ENCODE data around the gene DRD4. TPM values are rescaled to one million over a fixed set of nuclear protein-coding genes. Genes with fewer than 3 reads are reported as not detected.

DRD4 gene
- total and polyA plus RNA-seq, 10 of the 15 experiments (the other 5 are each of a cell fraction or from before 2014, with no cell fraction given) = not detected

GRCh38 chr11:592918-593317 is 44.2 kb upstream of the DRD4 start (continued):
- TF ChIP-seq RAD21 (IDR thresholded peaks at IDR 0.05; ENCODE audit: insufficient read depth, low read depth, low read length) (no peak), RB1 (IDR thresholded peaks at IDR 0.05; ENCODE audit: borderline replicate concordance) (no peak), ZNF217 (IDR thresholded peaks at IDR 0.05) (no peak), PKNOX1 (IDR thresholded peaks at IDR 0.05) (no peak), SMC3 (IDR thresholded peaks at IDR 0.05; ENCODE audit: borderline replicate concordance, low read length) (no peak), TCF7 (IDR thresholded peaks at IDR 0.05; ENCODE audit: borderline replicate concordance) (no peak)

- ChIA-PET SMC1A (ENCODE audit: uncharacterized antibody, unreplicated experiment) (no interaction called here), RAD21 (ENCODE audit: unreplicated experiment) (no interaction called here), CTCF (no interaction called here), POLR2A (no interaction called here)
- no peak overlapping the region for H2AFZ ChIP-seq (ENCODE audit: control insufficient read depth, low read depth, low read length)
- H3K9ac ChIP-seq (ENCODE audit: control insufficient read depth, insufficient read depth, low read length) = no peak overlapping the region
- no peak overlapping the region for H3K27ac ChIP-seq (ENCODE audit: control insufficient read depth, insufficient read depth)
- no peaks in the 10 kb centered on the region for H3K79me2 ChIP-seq (ENCODE audit: control insufficient read depth, insufficient read depth, low read length)
- H3K4me1 ChIP-seq (ENCODE audit: control insufficient read depth, insufficient read depth, low read length) = no peaks in the 10 kb centered on the region
- WGBS (ENCODE audit: insufficient coverage, insufficient replicate concordance, low lambda C conversion rate, missing lambda C conversion rate) = 97% methylated on average over 21 of the region's 21 CpGs
- no peak overlapping the region for H3K4me2 ChIP-seq (ENCODE audit: control insufficient read depth, insufficient read depth)
- no peak overlapping the region for H3K4me3 ChIP-seq
- intact Hi-C loops (cut with micrococcal nuclease; ENCODE audit: unreplicated experiment) (no loop called here), in situ Hi-C loops (cut with MboI) (no loop called here)
- H3K36me3 ChIP-seq (ENCODE audit: control insufficient read depth in 2 of 2, insufficient read depth in 2 of 2, low read length in 1 of 2) = peaks cover 29 to 50% of the 10 kb centered on the region in 2 experiments
- no TSS peak for BruUV-seq (replicated peaks)
- no peaks in the 10 kb centered on the region for H4K20me1 ChIP-seq (ENCODE audit: control insufficient read depth, insufficient read depth)
- DNase-seq (ENCODE audit: low read depth, low spot score) = no peak
- no peak for ATAC-seq
- no peaks in the 10 kb centered on the region for H3K27me3 ChIP-seq (replicated peaks in 1 of 2; ENCODE audit: control insufficient read depth in 2 of 2, insufficient read depth in 2 of 2, low read length in 1 of 2)
- no peak for FAIRE-seq
- H3K9me3 ChIP-seq (replicated peaks; ENCODE audit: control insufficient read depth, insufficient read depth, low read length) = no peaks in the 10 kb centered on the region
- TF ChIP-seq STAT1 (conservative IDR thresholded peaks at IDR 0.05) (no peak), SREBF2 (IDR thresholded peaks at IDR 0.05; ENCODE audit: low read length) (no peak), ZBTB11 (CRISPR knock-in tag; IDR thresholded peaks at IDR 0.05) (no peak), ZBTB40 (IDR thresholded peaks at IDR 0.05; ENCODE audit: borderline replicate concordance) (no peak), BMI1 (IDR thresholded peaks at IDR 0.05; ENCODE audit: borderline replicate concordance) (no peak), PKNOX1 (IDR thresholded peaks at IDR 0.05) (no peak)
These were observed 43.7 kb upstream of the DRD4 start for GRCh38 chr11:593347-593746.
